Measurements from ENCODE around the gene HOXA1. TPM values are rescaled to one million over a fixed set of nuclear protein-coding genes. Genes with fewer than 3 reads are reported as not detected.

Gene HOXA1
- total and polyA plus RNA-seq, 2 of the 8 experiments (the other 6 are each of a cell fraction or from before 2014, with no cell fraction given), result not detected

- no peak overlapping the region for H3K18ac ChIP-seq (ENCODE audit: extremely low read depth, low read length)
- no peak overlapping the region for H3K14ac ChIP-seq (ENCODE audit: insufficient read length)
- H3K4ac ChIP-seq (replicated peaks; ENCODE audit: insufficient read length, low read depth, low read length), result no peak overlapping the region
- H2BK12ac ChIP-seq (ENCODE audit: low read depth, low read length), result no peak overlapping the region
- peaks cover 7 to 31% of the 10 kb centered on the region in 2 experiments for H4K20me1 ChIP-seq (replicated peaks in 1 of 2; ENCODE audit: control insufficient read depth in 1 of 2, insufficient read depth in 2 of 2, low read length in 2 of 2)
- FAIRE-seq (peak; percentile 63), DNase-seq (ENCODE audit: low read depth in 1 of 2, low spot score in 2 of 2) (peak in 1 of 2 experiments; percentile 57)
- peaks cover 85 to 100% (median 96%) of the 10 kb centered on the region in 4 experiments for H3K27me3 ChIP-seq (replicated peaks in 1 of 4; ENCODE audit: control insufficient read depth in 3 of 4, extremely low read depth in 1 of 4, insufficient read depth in 3 of 4, low read length in 3 of 4)
- POLR2A ChIA-PET (ENCODE audit: partially characterized antibody), result no interaction called here
- no peak overlapping the region for H4K5ac ChIP-seq (ENCODE audit: insufficient read length, low read depth, low read length)
- H2BK5ac ChIP-seq (ENCODE audit: low read depth, low read length), result no peak overlapping the region
- H2AFZ ChIP-seq (ENCODE audit: low read length), result no peak overlapping the region
- no peaks in the 10 kb centered on the region for H3K79me1 ChIP-seq (ENCODE audit: low read depth, low read length)
- H3K4me1 ChIP-seq (replicated peaks in 1 of 4; ENCODE audit: control insufficient read depth in 3 of 4, insufficient read depth in 4 of 4, low read length in 3 of 4), result peaks cover 2 to 17% (median 9%) of the 10 kb centered on the region in 4 experiments
- no peak overlapping the region for H3K4me2 ChIP-seq (ENCODE audit: insufficient read depth in 1 of 2, low read depth in 2 of 2, low read length in 2 of 2)
- 6% methylated on average over 9 of the region's 9 CpGs; no CpG with 5 or more reads in 1 of the 2 experiments for WGBS, 2 experiments (ENCODE audit: extremely low coverage in 1 of 2, insufficient coverage in 1 of 2, insufficient read length in 1 of 2, insufficient replicate concordance in 2 of 2, low coverage in 1 of 2, low lambda C conversion rate in 2 of 2, missing lambda C conversion rate in 1 of 2)
- H3K79me2 ChIP-seq (ENCODE audit: control insufficient read depth in 1 of 2, insufficient read depth in 2 of 2, low read length in 2 of 2), result no peaks in the 10 kb centered on the region
- H2BK15ac ChIP-seq (ENCODE audit: low read length), result no peak overlapping the region
- H3K23ac ChIP-seq (ENCODE audit: insufficient read length), result no peak overlapping the region
- H2BK120ac ChIP-seq (replicated peaks; ENCODE audit: low read depth, low read length), result no peak overlapping the region
- H2AK5ac ChIP-seq (ENCODE audit: low read depth, low read length), result no peak overlapping the region
- no peak overlapping the region for H3K9ac ChIP-seq (replicated peaks in 1 of 4; ENCODE audit: extremely low read depth in 1 of 4, low read depth in 3 of 4, low read length in 3 of 4)
- no peak overlapping the region for H3K56ac ChIP-seq (replicated peaks; ENCODE audit: insufficient read length, low read depth, low read length)
- H3K23me2 ChIP-seq (ENCODE audit: low read depth, low read length), result peaks cover 7% of the 10 kb centered on the region; the same call in 1 of the 2 replicates
- H3K9me3 ChIP-seq (ENCODE audit: insufficient read depth in 2 of 2, low read depth in 1 of 2, low read length in 1 of 2), result peaks cover 0 to 2% of the 10 kb centered on the region in 2 experiments; a peak in 1 of 4 replicates
- no peak overlapping the region for H3K27ac ChIP-seq (ENCODE audit: low read depth, low read length)
- no peak overlapping the region for H3K4me3 ChIP-seq (ENCODE audit: extremely low read depth in 1 of 4, insufficient read depth in 2 of 4, low read depth in 3 of 4, low read length in 4 of 4)
- H3K36me3 ChIP-seq (ENCODE audit: control insufficient read depth in 2 of 4, insufficient read depth in 4 of 4, low read length in 3 of 4), result peaks cover 0 to 5% (median 0%) of the 10 kb centered on the region in 4 experiments; a peak in 2 of 8 replicates
- H4K8ac ChIP-seq (ENCODE audit: extremely low read depth, insufficient read depth, low read length), result no peak overlapping the region
- CTCF ChIA-PET (ENCODE audit: partially characterized antibody), result interaction anchor here (0.7 to 12.1 kb wide), 10 partner anchors 9 to 176 kb away, joined by 3 to 123 read pairs (median 3); partner anchors contain the start of genes HOXA5 and HOXA6
- H2BK20ac ChIP-seq (ENCODE audit: low read length), result no peak overlapping the region
- no peak overlapping the region for H4K91ac ChIP-seq (replicated peaks; ENCODE audit: insufficient read length, low read length)
- TF ChIP-seq CBX5 (IDR thresholded peaks at IDR 0.05; ENCODE audit: low read depth, low read length) (no peak), EP300 (IDR thresholded peaks at IDR 0.05; ENCODE audit: borderline replicate concordance in 1 of 2, low read depth in 2 of 2, low read length in 2 of 2) (no peak), TBP (IDR thresholded peaks at IDR 0.05; ENCODE audit: low read depth, low read length) (no peak), FOSL1 (IDR thresholded peaks at IDR 0.05; ENCODE audit: insufficient read depth, low read depth, low read length) (no peak), USF2 (IDR thresholded peaks at IDR 0.05; ENCODE audit: low read length) (no peak), SAP30 (IDR thresholded peaks at IDR 0.05; ENCODE audit: insufficient read depth, insufficient replicate concordance, low read length) (no peak), YY1 (IDR thresholded peaks at IDR 0.05; ENCODE audit: low read depth, low read length) (0 out of 2 replicates have a peak, but pooled peaks have one; percentile 56), ASH2L (IDR thresholded peaks at IDR 0.05; ENCODE audit: low read length) (no peak), NRF1 (IDR thresholded peaks at IDR 0.05; ENCODE audit: low read depth, low read length) (no peak)
Measured at GRCh38 chr7:27091941-27092818, 3.6 kb downstream of the HOXA1 start.
